A549 (cell line): ENCODE data around the gene ZYG11B.

ENCODE experiments used
- CTCF ChIP-seq: fragments of >200 bp; sonication (Bioruptor Twin); formaldehyde crosslinking; IDR thresholded peaks from 3 replicates; pipeline ENCODE4 v1.5.1; 2016
- EHF ChIP-seq: fragments of 250-450 bp; sonication (Bioruptor Pico); IDR thresholded peaks from 2 replicates; pipeline ENCODE4 v1.5.0; 2020; ENCODE audit warnings: mild to moderate bottlenecking
- NFE2L2 ChIP-seq: fragments of 150-350 bp; conservative IDR thresholded peaks from 2 replicates; pipeline ENCODE4 v1.6.1; 2014; ENCODE audit warnings: low read length
- POLR2A ChIP-seq: IDR thresholded peaks from 2 replicates; pipeline ENCODE4 v1.6.1; 2012; ENCODE audit warnings: mild to moderate bottlenecking, low read length
- TF ChIP-seq, protein P1 (sequence below): fragments of >200 bp; sonication (Bioruptor Twin); formaldehyde crosslinking; IDR thresholded peaks from 2 replicates; pipeline ENCODE4 v1.6.1; 2016

GRCh38 chr1:52702886-52703787 is 23.1 kb upstream of the ZYG11B start:
- TF ChIP-seq CTCF (no peak), POLR2A (peak; percentile 7; the same call in 1 of the 2 replicates), NFE2L2 (no peak), EHF (CRISPR knock-in tag) (no peak; the same call in 1 of the 2 replicates)
- TF ChIP-seq, protein P1, sequence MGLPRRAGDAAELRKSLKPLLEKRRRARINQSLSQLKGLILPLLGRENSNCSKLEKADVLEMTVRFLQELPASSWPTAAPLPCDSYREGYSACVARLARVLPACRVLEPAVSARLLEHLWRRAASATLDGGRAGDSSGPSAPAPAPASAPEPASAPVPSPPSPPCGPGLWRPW: no peak
